ENCODE results near the gene TMEM235.

GRCh38 chr17:78272914-78273258 is 41.5 kb downstream of the TMEM235 start:
- TF ChIP-seq CTCF (IDR thresholded peaks at IDR 0.05) (no peak), POLR2A (IDR thresholded peaks at IDR 0.05) (no peak)
